ENCODE measurements around the gene PNPLA5.

DNA sequence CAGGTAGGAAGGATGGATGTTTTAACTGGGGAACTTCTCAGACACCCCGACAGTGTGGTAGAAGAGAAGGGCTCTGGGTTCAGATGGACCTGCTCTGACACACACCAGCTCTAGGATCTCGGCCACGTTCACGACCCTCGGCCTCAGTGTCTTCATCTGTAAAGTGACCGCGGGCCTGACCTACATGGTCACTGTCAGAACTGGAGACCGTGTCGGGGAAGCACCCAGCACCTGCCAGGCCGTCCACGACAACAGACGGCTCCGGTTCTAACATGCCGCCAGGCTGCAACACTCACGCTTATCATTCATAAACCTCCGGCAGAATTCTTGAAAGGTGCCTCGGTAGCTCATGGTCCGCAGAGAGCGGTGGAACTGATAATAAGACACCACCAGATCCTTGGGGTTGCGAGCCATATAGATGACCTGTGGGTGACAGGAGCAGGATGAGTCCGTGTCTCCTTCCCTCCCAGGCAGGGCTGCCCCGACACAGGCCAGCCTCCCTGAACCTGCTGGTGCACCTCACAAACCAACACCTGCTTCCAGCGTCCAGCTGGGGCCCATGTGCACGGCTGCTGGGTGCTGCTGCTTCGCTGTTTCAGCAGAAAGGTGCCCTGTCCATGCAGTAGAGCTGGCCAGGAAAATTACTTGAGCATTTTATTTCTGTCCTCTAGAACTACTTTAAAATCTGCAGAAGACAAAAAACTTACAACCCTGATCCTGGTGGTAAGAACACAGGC lies 53.1 kb downstream of the PNPLA5 start:
- TF ChIP-seq, protein P1, sequence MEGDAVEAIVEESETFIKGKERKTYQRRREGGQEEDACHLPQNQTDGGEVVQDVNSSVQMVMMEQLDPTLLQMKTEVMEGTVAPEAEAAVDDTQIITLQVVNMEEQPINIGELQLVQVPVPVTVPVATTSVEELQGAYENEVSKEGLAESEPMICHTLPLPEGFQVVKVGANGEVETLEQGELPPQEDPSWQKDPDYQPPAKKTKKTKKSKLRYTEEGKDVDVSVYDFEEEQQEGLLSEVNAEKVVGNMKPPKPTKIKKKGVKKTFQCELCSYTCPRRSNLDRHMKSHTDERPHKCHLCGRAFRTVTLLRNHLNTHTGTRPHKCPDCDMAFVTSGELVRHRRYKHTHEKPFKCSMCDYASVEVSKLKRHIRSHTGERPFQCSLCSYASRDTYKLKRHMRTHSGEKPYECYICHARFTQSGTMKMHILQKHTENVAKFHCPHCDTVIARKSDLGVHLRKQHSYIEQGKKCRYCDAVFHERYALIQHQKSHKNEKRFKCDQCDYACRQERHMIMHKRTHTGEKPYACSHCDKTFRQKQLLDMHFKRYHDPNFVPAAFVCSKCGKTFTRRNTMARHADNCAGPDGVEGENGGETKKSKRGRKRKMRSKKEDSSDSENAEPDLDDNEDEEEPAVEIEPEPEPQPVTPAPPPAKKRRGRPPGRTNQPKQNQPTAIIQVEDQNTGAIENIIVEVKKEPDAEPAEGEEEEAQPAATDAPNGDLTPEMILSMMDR (IDR thresholded peaks at IDR 0.05 in 8 of 11, conservative IDR thresholded peaks at IDR 0.05 in 3 of 11) = no peak
- TF ChIP-seq POLR2AphosphoS5 (IDR thresholded peaks at IDR 0.05) = no peak
